NCI-H187 (cell line): ENCODE measurements around the gene TC2N.
"Not testable (repeated sequence)": the region's sequence is repeated elsewhere in the genome, so short reads cannot be mapped to it uniquely, and the experiment has no call there.

Experiments
- DNase-seq, 2 experiments: peaks; one replicate each; lab custom pipeline; 2025; lab: John Stamatoyannopoulos, UW

TC2N gene

GRCh38 chr14:91753501-91754128 lies 113.7 kb downstream of the TC2N start:
- peak; percentile 22 to 60 for DNase-seq

GRCh38 chr14:91752961-91753360 lies 114.4 kb downstream of the TC2N start:
- DNase-seq: no peak

- DNase-seq: no peak
These were observed 115.6 kb downstream of the TC2N start for GRCh38 chr14:91751719-91752118.

GRCh38 chr14:91750634-91751198 lies 116.6 kb downstream of the TC2N start:
- DNase-seq: no peak

- no peak for DNase-seq
These were observed 117.5 kb downstream of the TC2N start for GRCh38 chr14:91749868-91750267.

- no peak for DNase-seq
These were observed 119.3 kb downstream of the TC2N start for GRCh38 chr14:91748049-91748448.

GRCh38 chr14:91745344-91745743 lies 122.0 kb downstream of the TC2N start:
- DNase-seq: no peak

- no peak for DNase-seq
These were observed 123.3 kb downstream of the TC2N start for GRCh38 chr14:91744068-91744480.

- DNase-seq: no peak
These were observed 124.1 kb downstream of the TC2N start for GRCh38 chr14:91743305-91743653.

- no peak for DNase-seq
These were observed 124.6 kb downstream of the TC2N start for GRCh38 chr14:91742621-91743304.

- DNase-seq: not testable (repeated sequence)
These were observed 127.5 kb downstream of the TC2N start for GRCh38 chr14:91739867-91740266.

- DNase-seq: no peak
These were observed 129.7 kb downstream of the TC2N start for GRCh38 chr14:91737619-91738018.

GRCh38 chr14:91732859-91733477 lies 134.4 kb downstream of the TC2N start:
- DNase-seq: no peak

GRCh38 chr14:91732439-91732838 lies 134.9 kb downstream of the TC2N start:
- DNase-seq: no peak

- DNase-seq: no peak
These were observed 135.3 kb downstream of the TC2N start, which contains the start of gene CATSPERB for GRCh38 chr14:91731986-91732385. CATSPERB (minus strand) TSS chr14:91732086; CDS start chr14:91729479, 2,607 bp downstream.

- no peak for DNase-seq
These were observed 136.3 kb downstream of the TC2N start for GRCh38 chr14:91731018-91731417.

GRCh38 chr14:91729756-91730155 lies 137.6 kb downstream of the TC2N start:
- DNase-seq: no peak
